Smooth muscle cell (in vitro differentiated cells): ENCODE results near the gene RAPGEF1. TPM values are rescaled to one million over a fixed set of nuclear protein-coding genes. Genes with fewer than 3 reads are reported as not detected.
A peak's percentile ranks its signal among the peaks of the same experiment; 100 is the strongest.

Experiments
- DNase-seq: peaks from one replicate; lab custom pipeline; 2025; ENCODE audit not compliant: unreplicated experiment; lab: John Stamatoyannopoulos, UW
- H2AFZ ChIP-seq: fragments of 200-600 bp; sonication (generic); 2 replicates; pipeline ENCODE4 v1.6.0; 2016; ENCODE audit warnings: antibody characterized with exemption, low read depth, mild to moderate bottlenecking
- H3F3A ChIP-seq: fragments of 200-600 bp; sonication (generic); 2 replicates; pipeline ENCODE4 v1.6.0; 2017; ENCODE audit warnings: antibody characterized with exemption, low read depth
- H3K27ac ChIP-seq: fragments of 200-600 bp; sonication (generic); 2 replicates; pipeline ENCODE4 v1.5.1; 2016; ENCODE audit warnings: low read depth, mild to moderate bottlenecking
- H3K27me3 ChIP-seq: fragments of 200-600 bp; sonication (generic); 2 replicates; pipeline ENCODE4 v1.6.1; 2016; ENCODE audit warnings: low read depth, mild to moderate bottlenecking
- H3K36me3 ChIP-seq: fragments of 200-600 bp; sonication (generic); 2 replicates; pipeline ENCODE4 v1.5.1; 2016; ENCODE audit warnings: low read depth
- H3K4me1 ChIP-seq: fragments of 200-600 bp; sonication (generic); 2 replicates; pipeline ENCODE4 v1.5.1; 2016; ENCODE audit warnings: low read depth
- H3K4me2 ChIP-seq: fragments of 200-600 bp; sonication (generic); 2 replicates; pipeline ENCODE4 v1.6.0; 2016; ENCODE audit warnings: mild to moderate bottlenecking
- H3K4me3 ChIP-seq: fragments of 200-600 bp; sonication (generic); 2 replicates; pipeline ENCODE4 v1.5.1; 2016; ENCODE audit warnings: mild to moderate bottlenecking
- H3K79me2 ChIP-seq: fragments of 200-600 bp; sonication (generic); 2 replicates; pipeline ENCODE4 v1.6.0; 2016; ENCODE audit warnings: low read depth, mild to moderate bottlenecking
- H3K9ac ChIP-seq: fragments of 200-600 bp; sonication (generic); 2 replicates; pipeline ENCODE4 v1.6.0; 2016; ENCODE audit warnings: low read depth
- H3K9me3 ChIP-seq: fragments of 200-600 bp; sonication (generic); replicated peaks from 2 replicates; pipeline ENCODE4 v1.5.1; 2016; ENCODE audit warnings: low read depth
- H4K20me1 ChIP-seq: fragments of 200-600 bp; sonication (generic); 2 replicates; pipeline ENCODE4 v1.6.0; 2016; ENCODE audit warnings: low read depth
- WGBS: methylation state at CpG from one replicate; pipeline ENCODE4 v1.1.7; 2016; ENCODE audit warnings: low lambda C conversion rate; 5-methylcytosine and 5-hydroxymethylcytosine counted together
- polyA plus RNA-seq: library from polyadenylated mRNA; unstranded; fragments of >200 nt; fragmentation: Nextera tagmentation; extraction: Ambion mirVana; gene quantifications from 2 replicates; pipeline ENCODE4 v1.2.1, GENCODE V29; 2016
- total RNA-seq: library from RNA; depleted of rRNA; stranded (reverse); fragments of >200 nt; gene quantifications from 2 replicates; pipeline ENCODE4 v1.2.3, GENCODE V29; 2014
- TF ChIP-seq, protein P1 (sequence below): fragments of 200-600 bp; sonication (generic); IDR thresholded peaks from 2 replicates; pipeline ENCODE4 v1.5.1; 2017; ENCODE audit warnings: borderline replicate concordance, mild to moderate bottlenecking, antibody characterized with exemption; ENCODE audit not compliant: insufficient read depth, poor library complexity, severe bottlenecking

Gene RAPGEF1
- total and polyA plus RNA-seq, 2 experiments from 2014 or later, result 16.4 to 17.8 TPM

DNA sequence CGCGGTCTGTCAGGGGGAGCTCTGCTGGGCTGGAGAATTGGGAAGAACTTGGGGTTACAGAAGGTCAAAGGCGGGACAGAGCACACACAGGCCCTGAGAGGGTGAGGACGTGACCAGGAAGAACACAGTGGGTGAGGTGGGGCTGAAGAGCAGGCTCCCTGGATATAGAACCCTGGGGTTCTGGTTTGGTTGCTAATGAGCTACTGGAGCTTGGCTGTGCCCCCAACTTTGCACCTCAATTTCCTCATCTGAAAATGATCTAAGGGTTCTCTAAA, 110.7 kb downstream of the RAPGEF1 start:
- TF ChIP-seq, protein P1, sequence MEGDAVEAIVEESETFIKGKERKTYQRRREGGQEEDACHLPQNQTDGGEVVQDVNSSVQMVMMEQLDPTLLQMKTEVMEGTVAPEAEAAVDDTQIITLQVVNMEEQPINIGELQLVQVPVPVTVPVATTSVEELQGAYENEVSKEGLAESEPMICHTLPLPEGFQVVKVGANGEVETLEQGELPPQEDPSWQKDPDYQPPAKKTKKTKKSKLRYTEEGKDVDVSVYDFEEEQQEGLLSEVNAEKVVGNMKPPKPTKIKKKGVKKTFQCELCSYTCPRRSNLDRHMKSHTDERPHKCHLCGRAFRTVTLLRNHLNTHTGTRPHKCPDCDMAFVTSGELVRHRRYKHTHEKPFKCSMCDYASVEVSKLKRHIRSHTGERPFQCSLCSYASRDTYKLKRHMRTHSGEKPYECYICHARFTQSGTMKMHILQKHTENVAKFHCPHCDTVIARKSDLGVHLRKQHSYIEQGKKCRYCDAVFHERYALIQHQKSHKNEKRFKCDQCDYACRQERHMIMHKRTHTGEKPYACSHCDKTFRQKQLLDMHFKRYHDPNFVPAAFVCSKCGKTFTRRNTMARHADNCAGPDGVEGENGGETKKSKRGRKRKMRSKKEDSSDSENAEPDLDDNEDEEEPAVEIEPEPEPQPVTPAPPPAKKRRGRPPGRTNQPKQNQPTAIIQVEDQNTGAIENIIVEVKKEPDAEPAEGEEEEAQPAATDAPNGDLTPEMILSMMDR, result no peak
- Histone ChIP-seq H3K9ac (no peak overlapping the region), H3F3A (no peaks in the 10 kb centered on the region), H3K4me3 (no peak overlapping the region), H3K27ac (no peak overlapping the region), H3K9me3 (no peaks in the 10 kb centered on the region), H3K79me2 (no peaks in the 10 kb centered on the region), H3K4me1 (no peaks in the 10 kb centered on the region), H4K20me1 (no peaks in the 10 kb centered on the region), H3K36me3 (no peaks in the 10 kb centered on the region), H2AFZ (no peak overlapping the region), H3K27me3 (no peaks in the 10 kb centered on the region), H3K4me2 (no peak overlapping the region)
- WGBS, result 97% methylated on average over 4 of the region's 4 CpGs
- DNase-seq, result no peak

- Histone ChIP-seq H3K9me3 (no peaks in the 10 kb centered on the region), H3K79me2 (no peaks in the 10 kb centered on the region), H3K9ac (no peak overlapping the region), H3K4me1 (no peaks in the 10 kb centered on the region), H3F3A (no peaks in the 10 kb centered on the region), H3K4me3 (no peak overlapping the region), H3K27me3 (no peaks in the 10 kb centered on the region), H3K27ac (no peak overlapping the region), H4K20me1 (no peaks in the 10 kb centered on the region), H3K4me2 (no peak overlapping the region), H2AFZ (no peak overlapping the region), H3K36me3 (no peaks in the 10 kb centered on the region)
- WGBS, result 97% methylated on average over 19 of the region's 19 CpGs
- TF ChIP-seq, protein P1, result no peak
- no peak for DNase-seq
Measured at GRCh38 chr9:131628459-131629225, 111.2 kb downstream of the RAPGEF1 start.

- TF ChIP-seq, protein P1, result no peak
- WGBS, result 86% methylated on average over 21 of the region's 21 CpGs
- Histone ChIP-seq H3K27ac (peak overlapping the region; percentile 59), H3K79me2 (no peaks in the 10 kb centered on the region), H3K4me3 (no peak overlapping the region), H3K9ac (no peak overlapping the region), H2AFZ (no peak overlapping the region), H3K4me1 (no peaks in the 10 kb centered on the region), H3K9me3 (no peaks in the 10 kb centered on the region), H3K36me3 (no peaks in the 10 kb centered on the region), H3K4me2 (no peak overlapping the region), H4K20me1 (no peaks in the 10 kb centered on the region), H3K27me3 (no peaks in the 10 kb centered on the region), H3F3A (no peaks in the 10 kb centered on the region)
- no peak for DNase-seq
Measured at GRCh38 chr9:131627648-131628458, 112.0 kb downstream of the RAPGEF1 start.
